Pancreas (tissue), 10 donors: ENCODE results near the gene RPL10. TPM values are rescaled to one million over a fixed set of nuclear protein-coding genes. Genes with fewer than 3 reads are reported as not detected.

ENCODE experiments used
- ATAC-seq, 4 donors: fragments of 200-7000 bp; cut with Tn5 transposase; one replicate each; pipeline versions ENCODE4 v1.8.0 to v1.9.1; 2020; ENCODE audit warnings: mild to moderate bottlenecking in 4 of 4, moderate library complexity in 4 of 4
- DNase-seq, 6 donors: peaks; one replicate each; pipeline ENCODE4 v3.0.0-alpha.2; 2020
- FAIRE-seq: peaks from 2 replicates; lab custom pipeline; 2012; peaks lifted over from hg19 to GRCh38; lab: Jason Lieb, UNC
- H3K27ac ChIP-seq, 4 donors: fragments of 200-600 bp; sonication (generic); 1 replicate in 3 of 4; 2 replicates in 1 of 4; pipeline versions ENCODE4 v1.5.0 to v1.8.0; 2020
- H3K27me3 ChIP-seq, 4 donors: fragments of 200-600 bp; one replicate each; pipeline ENCODE4 v1.8.0; 2021
- H3K36me3 ChIP-seq, 3 donors: fragments of 200-600 bp; sonication (generic) in 1 of 3; one replicate each; pipeline versions ENCODE4 v1.5.0 to v1.8.0; 2020 to 2021
- H3K4me1 ChIP-seq, 3 donors: fragments of 200-600 bp; one replicate each; pipeline ENCODE4 v1.8.0; 2021
- H3K4me3 ChIP-seq, 4 donors: fragments of 200-600 bp; sonication (generic) in 2 of 4; one replicate each; pipeline versions ENCODE4 v1.5.0 to v1.8.0; 2020 to 2021
- H3K9me3 ChIP-seq, 4 donors: fragments of 200-600 bp; one replicate each; pipeline ENCODE4 v1.8.0; 2021
- WGBS, 2 donors: extraction: QIAGEN DNeasy Blood & Tissue Kit; methylation state at CpG; one replicate each; pipeline ENCODE4 v1.1.7; 2013; 5-methylcytosine and 5-hydroxymethylcytosine counted together
- intact Hi-C, 3 donors: fragments of 100-400 bp; cut with DNase I; formaldehyde crosslinking; loops; one replicate each; pipeline versions ENCODE4 v1.11.1 to v1.14.2; 2022
- polyA plus RNA-seq, 2 donors: library from polyadenylated mRNA; stranded (reverse); fragments of 200-250 nt; gene quantifications; one replicate each; pipeline ENCODE4 v1.2.3, GENCODE V29; 2013
- total RNA-seq, 6 donors: library from RNA; stranded (reverse); fragmentation: NEBNext Ultra II Directional in 4 of 6; extraction: Animal tissue kit (Norgen Biotek cat#: 25700) in 4 of 6; gene quantifications; one replicate each; pipeline versions ENCODE4 v1.2.1 to v1.2.4, GENCODE V29; 2021 to 2023
- TF ChIP-seq, protein P1 (sequence below), 4 donors: fragments of 200-600 bp; sonication (generic) in 3 of 4; IDR thresholded peaks; one replicate each; pipeline versions ENCODE4 v1.5.0 to v1.8.0; 2021; ENCODE audit warnings: antibody characterized with exemption in 4 of 4
- donor health status: healthy with polysubstance abuse.
- donor health status: DM: no; HTN: no; CAD: no; lungs with moderate emphysema.
- donor health status: DM: no; HTN: no; CAD: no.
- donor health status: control.
- donor health status: control.
- donor health status: Bipolar disorder and iron deficiency.
- donor health status: DM: yes; HTN: yes; CAD: no.
- donor health status: DM: no; HTN: no; CAD: no.
- donor health status: DM: no; HTN: no; CAD: no.
- donor health status: DM: yes; HTN: yes; CAD: no.

RPL10 gene
- total and polyA plus RNA-seq, 8 donors: 2,194 to 4,058 (median 3,145) TPM

GRCh38 chrX:154436983-154437752, 39.0 kb downstream of the RPL10 start, which contains the start of gene GDI1:
TSS of gene GDI1 (plus strand) at chrX:154437154. CDS start at chrX:154437255, 101 bp downstream.
- H3K9me3 ChIP-seq: no peaks in the 10 kb centered on the region
- ATAC-seq (peak; percentile 64 to 82 (median 72)), DNase-seq (peak in 4 of 6 donors; percentile 34 to 70 (median 54)), FAIRE-seq (no peak)
- H3K4me1 ChIP-seq: no peaks in the 10 kb centered on the region
- H3K4me3 ChIP-seq: peak within 1 kb of the TSS; percentile 47 to 67 (median 59)
- TF ChIP-seq, protein P1, sequence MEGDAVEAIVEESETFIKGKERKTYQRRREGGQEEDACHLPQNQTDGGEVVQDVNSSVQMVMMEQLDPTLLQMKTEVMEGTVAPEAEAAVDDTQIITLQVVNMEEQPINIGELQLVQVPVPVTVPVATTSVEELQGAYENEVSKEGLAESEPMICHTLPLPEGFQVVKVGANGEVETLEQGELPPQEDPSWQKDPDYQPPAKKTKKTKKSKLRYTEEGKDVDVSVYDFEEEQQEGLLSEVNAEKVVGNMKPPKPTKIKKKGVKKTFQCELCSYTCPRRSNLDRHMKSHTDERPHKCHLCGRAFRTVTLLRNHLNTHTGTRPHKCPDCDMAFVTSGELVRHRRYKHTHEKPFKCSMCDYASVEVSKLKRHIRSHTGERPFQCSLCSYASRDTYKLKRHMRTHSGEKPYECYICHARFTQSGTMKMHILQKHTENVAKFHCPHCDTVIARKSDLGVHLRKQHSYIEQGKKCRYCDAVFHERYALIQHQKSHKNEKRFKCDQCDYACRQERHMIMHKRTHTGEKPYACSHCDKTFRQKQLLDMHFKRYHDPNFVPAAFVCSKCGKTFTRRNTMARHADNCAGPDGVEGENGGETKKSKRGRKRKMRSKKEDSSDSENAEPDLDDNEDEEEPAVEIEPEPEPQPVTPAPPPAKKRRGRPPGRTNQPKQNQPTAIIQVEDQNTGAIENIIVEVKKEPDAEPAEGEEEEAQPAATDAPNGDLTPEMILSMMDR (IDR thresholded peaks at IDR 0.05): no peak
- WGBS, 2 donors: 0 to 25% methylated on average over 74 to 92 of the region's 93 CpGs
- H3K27me3 ChIP-seq: no peaks in the 10 kb centered on the region
- peak within 1 kb of the TSS in 3 of 4 donors; percentile 57 to 75 (median 58) for H3K27ac ChIP-seq
- no peaks in the 10 kb centered on the region for H3K36me3 ChIP-seq
- intact Hi-C loops: no loop called here

DNA sequence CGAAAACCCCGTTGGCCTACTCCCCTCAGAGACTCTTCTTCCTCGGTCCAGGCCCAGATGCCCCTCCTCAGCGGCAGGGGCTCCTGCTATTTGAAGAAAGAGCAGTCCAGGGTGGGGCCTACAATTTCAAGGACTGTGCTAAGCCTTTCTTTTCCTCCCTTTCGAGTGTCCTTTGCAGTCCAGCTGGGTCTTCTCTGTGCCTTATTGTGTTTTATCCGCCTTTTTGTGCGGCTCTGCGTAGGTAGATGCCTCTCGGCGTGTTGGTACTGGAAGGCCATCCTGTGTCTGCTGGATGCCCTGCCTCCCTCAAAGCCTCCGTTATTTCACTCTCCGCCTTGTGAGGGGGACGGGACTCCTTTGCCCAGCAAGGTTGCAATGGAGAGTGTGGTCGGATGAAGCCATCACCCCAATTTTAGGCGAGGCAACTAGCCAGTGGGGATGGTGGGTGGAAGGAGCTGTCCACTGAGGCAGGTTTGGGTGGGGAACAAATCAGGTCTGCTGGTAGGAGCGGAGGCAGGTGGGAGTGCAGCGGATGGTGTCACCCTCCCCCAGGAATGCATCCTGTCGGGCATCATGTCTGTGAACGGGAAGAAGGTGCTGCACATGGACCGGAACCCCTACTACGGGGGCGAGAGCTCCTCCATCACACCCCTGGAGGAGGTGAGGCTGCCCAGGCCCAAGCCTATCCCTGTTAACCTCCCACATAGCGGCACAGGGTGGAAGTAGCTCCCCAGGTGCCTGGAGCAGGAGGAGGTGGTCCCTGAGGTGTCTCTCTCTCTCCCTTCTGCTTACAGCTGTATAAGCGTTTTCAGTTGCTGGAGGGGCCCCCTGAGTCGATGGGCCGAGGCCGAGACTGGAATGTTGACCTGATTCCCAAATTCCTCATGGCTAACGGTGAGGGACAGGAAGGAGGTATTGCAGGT, 40.1 kb downstream of the RPL10 start:
- no peaks in the 10 kb centered on the region for H3K27me3 ChIP-seq
- WGBS, 2 donors: 60 to 76% methylated on average over 26 to 28 of the region's 28 CpGs
- no peaks in the 10 kb centered on the region for H3K36me3 ChIP-seq
- peak in 1 of 6 donors; percentile 49 for DNase-seq
- H3K27ac ChIP-seq: no peak overlapping the region
- TF ChIP-seq, protein P1 (IDR thresholded peaks at IDR 0.05): no peak
- intact Hi-C loops: no loop called here
- FAIRE-seq: no peak
- peak overlapping the region; percentile 47 to 67 (median 59) for H3K4me3 ChIP-seq
- no peaks in the 10 kb centered on the region for H3K9me3 ChIP-seq
- no peaks in the 10 kb centered on the region for H3K4me1 ChIP-seq
- ATAC-seq: no peak

- 88 to 90% methylated on average over 18 of the region's 18 CpGs for whole genome bisulfite sequencing, 2 donors
These were observed 41.7 kb downstream of the RPL10 start for GRCh38 chrX:154439841-154440240.

GRCh38 chrX:154440623-154441357, 42.6 kb downstream of the RPL10 start:
- 84 to 89% methylated on average over 17 of the region's 17 CpGs for WGBS, 2 donors
- TF ChIP-seq, protein P1 (IDR thresholded peaks at IDR 0.05): no peak
- Histone ChIP-seq H3K9me3 (no peaks in the 10 kb centered on the region), H3K27me3 (no peaks in the 10 kb centered on the region), H3K36me3 (no peaks in the 10 kb centered on the region), H3K4me3 (no peak overlapping the region), H3K27ac (no peak overlapping the region), H3K4me1 (no peaks in the 10 kb centered on the region)
- peak in 1 of 6 donors; percentile 44 for DNase-seq
- intact Hi-C loops: no loop called here
- no peak for ATAC-seq
- FAIRE-seq: no peak

More at GRCh38 chrX:154439841-154440240, 41.7 kb downstream of the RPL10 start:
- DNase-seq (no peak), ATAC-seq (no peak), FAIRE-seq (no peak)
- Histone ChIP-seq H3K4me3 (no peak overlapping the region), H3K4me1 (no peaks in the 10 kb centered on the region), H3K27ac (no peak overlapping the region), H3K9me3 (no peaks in the 10 kb centered on the region), H3K27me3 (no peaks in the 10 kb centered on the region), H3K36me3 (no peaks in the 10 kb centered on the region)
- intact Hi-C loops: no loop called here
- TF ChIP-seq, protein P1 (IDR thresholded peaks at IDR 0.05): no peak
